Esophagus mucosa (tissue), 1 donor: ENCODE data around the gene PTPRD. TPM values are rescaled to one million over a fixed set of nuclear protein-coding genes. Genes with fewer than 3 reads are reported as not detected.
"Not testable (repeated sequence)": the region's sequence is repeated elsewhere in the genome, so short reads cannot be mapped to it uniquely, and the experiment has no call there.

ENCODE experiments used
- ATAC-seq: fragments of 200-7000 bp; cut with Tn5 transposase; one replicate; pipeline ENCODE4 v1.9.1; 2020
- total RNA-seq: library from RNA; stranded (reverse); gene quantifications from one replicate; pipeline ENCODE4 v1.2.4, GENCODE V29; 2023
- donor health status: DM: yes; HTN: yes; CAD: no.

Gene PTPRD
- total RNA-seq, 1 donor from 2014 or later, result 8.7 TPM

DNA sequence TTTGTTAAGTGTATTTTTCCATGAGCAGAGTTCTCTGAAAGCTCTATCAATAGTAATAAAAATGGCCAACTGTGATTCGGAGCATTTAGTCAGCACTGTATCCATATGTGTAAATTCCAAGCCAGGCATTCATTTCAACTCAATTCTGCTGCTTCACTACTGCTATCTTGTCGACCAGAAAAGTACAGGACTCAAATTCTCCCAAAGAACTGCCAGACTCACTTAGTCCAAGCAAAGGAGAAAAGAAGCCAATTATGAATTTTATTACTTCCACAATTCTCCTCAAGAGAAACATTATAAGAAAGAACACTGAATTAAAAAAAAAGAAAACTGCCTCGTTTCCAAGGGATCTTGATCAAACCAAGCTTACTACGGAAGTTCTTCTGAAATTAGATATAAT, 1906.9 kb downstream of the PTPRD start:
- no peak for ATAC-seq

DNA sequence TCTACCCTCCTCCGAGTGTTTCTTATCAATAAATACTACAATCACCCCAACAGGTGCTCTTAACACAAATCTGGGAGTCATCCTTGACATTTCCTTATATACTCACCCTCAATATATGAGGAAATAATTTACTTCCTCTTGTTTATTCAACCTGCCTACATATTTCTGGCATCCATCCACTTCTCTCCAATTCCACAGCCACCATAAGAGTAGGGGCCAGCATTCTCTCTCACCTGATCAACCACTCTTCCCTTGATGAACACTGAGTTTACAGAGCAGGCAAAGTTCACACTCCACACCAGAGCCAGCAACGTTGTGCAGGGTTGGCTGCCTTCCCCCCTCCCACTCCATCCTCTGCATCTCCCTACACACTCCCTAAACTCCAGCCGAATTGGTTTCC, 1908.9 kb downstream of the PTPRD start:
- no peak for ATAC-seq

DNA sequence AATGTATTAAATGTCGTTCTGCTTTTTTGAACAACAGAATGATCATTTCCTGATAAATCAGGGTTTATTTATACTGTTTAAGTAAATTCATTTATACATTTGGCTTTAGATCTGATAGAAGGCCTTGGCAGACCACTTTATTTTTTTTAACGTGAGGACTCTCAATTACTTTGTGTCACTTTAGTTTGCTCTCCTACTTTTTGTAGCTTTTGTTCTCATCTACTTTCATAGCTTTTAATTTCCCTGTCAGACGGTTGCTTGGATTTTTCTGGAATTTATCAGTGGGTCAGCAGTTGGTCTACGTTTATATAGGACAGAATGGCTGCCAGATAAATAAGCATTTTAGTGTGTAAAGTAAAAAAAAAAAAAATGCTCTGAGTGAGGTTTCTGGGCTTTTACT, 1910.9 kb downstream of the PTPRD start:
- ATAC-seq, result no peak

DNA sequence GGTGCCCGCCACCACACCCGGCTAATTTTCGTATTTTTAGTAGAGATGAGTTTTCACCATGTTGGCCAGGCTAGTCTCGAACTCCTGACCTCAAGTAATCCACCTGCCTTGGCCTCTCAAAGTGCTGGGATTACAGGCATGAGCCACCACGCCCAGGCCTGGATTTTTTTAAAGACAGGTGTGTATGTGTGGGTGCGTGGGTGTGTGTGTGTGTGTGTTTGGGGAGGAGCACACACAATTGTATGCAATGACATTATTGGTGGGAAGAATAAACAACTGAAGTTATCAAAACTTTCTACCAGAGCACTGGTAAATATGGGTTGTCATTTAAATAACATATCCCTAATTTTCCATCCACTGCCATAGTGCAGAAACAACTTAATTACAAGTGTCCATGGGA, 1915.2 kb downstream of the PTPRD start:
- ATAC-seq, result not testable (repeated sequence)

DNA sequence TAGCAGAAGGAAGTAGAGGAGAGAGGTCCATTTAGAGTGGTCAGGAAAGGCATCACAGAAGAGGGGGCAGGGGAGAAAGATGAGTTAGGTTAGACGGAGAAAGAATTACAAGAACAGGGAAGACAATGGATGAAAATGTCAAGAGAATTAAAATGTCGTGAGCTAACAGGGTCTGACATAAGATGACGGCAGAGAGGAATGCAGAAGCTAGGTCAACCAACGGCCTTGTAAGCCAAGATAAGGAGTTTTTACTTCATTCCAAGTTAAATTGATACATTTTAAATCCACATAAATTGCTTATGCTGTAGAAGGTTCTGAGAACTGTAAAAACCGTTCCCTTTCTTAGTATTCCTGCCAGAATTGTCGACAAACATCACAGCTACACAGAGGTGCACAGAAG, 1916.3 kb downstream of the PTPRD start:
- ATAC-seq, result no peak

DNA sequence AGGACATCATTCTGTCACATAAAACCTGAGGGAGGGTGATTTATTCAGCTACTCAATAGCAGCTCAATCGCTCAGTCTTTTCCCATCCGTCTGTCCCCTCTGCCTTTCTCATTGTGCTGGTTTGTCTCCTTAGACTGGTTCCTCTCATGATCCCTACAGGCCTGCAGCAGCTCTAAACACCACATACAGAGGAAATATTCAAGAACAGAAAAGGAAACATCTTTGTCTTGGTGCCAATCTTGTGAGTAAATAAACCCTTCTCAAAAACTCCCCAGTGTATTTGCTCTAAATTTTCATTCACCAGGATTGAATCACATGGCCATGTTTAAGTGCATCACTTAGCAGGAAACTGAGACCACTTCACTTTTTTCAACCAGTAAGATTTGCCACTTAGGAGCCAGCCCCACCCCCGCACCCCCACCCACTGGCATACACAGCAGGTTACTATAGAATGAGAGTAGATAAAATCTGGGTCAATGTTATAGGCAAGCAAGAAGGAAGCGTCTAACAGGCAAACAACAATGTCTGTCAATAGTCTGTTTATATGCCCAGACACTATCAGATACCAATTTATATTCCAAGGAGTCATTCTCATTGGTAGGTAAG, 1917.7 kb downstream of the PTPRD start:
- no peak for ATAC-seq

DNA sequence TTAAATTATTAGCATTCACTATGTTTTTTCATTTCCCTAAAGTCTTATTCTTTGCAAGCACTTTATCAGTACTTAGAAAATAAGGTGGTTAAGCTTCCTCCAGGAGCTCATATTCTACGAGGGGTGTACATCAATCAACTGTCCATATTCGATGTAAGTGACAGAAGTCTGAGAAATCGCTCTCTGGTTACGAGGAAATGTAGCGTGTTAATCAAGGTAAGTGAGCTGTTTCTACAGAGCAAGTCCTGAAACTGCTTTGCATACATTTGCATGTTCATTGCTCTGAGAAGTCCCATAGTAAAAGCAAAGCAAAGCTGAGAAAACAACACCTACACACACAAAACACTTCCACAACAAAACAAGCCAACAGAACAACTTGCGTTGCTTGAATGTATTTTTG, 1919.3 kb downstream of the PTPRD start:
- ATAC-seq, result no peak

DNA sequence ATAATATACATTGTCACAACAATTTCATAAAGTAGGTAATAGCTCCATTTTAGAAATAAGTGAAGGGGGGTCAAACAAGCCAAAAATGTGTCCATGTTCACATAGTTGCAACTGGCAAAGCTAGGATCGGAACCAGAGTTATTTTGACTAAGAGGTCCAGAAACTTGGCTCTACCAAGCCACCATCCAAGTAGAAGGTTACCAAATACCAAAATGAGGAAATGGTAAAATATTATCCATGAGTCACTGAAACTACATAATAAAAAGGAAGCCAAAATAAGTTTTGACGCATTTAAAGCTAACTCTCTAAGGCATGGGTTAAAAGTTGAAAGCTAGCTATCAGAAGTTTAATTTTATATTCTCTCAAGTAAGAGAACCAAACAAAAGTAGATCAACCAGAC, 1926.3 kb downstream of the PTPRD start:
- no peak for ATAC-seq

DNA sequence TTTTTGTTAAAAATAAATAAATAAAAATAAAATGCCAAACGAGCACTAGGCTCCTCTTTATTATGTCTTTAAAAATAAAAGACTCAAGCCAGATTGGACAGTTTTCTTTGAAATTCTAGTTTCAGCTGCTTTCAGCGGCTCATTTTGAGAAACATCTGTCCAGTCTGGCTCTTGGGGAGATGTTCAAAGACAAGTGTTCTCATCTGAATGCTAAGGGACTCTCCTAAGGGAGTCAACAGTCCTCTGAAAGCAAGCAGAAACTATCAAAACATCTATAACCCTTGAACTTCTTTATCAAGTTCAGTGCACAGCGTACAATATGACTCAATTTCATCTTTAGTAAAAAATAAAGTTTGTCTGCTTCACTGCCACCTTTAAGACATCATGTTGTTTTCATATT, 1927.0 kb downstream of the PTPRD start:
- ATAC-seq, result no peak

DNA sequence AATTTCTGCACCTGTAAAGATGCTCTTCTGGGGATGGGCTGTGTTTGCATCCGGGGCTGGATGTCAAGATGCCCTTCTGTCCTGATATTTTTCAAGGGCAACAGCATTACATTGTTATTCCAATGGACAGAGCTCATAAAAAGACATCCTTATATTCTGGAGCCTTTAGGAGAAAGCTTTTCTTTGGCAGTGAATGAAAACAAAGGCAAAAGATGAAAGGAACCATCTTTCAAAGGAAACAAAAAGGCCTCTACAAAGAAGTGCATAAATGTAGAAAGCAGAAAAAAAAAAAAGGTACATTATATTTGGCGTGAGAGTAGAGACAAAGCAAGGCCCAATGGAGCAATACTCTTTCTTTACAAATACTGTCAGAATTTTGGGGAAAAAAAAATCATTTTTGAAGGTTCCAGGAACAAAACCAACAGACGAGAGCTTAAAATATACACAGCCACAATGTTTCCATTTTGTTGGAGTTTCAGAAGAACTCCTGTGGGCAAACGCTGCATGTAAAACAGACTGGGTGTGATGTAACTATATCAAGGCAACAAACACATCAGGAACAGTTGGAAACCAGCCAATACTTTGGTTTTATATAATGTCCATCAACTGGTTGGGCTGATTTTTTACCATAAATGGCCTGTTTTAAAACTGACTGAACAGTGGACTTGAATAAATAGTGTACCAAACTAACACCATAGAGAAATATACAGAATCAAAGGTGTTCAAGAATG, 1927.7 kb downstream of the PTPRD start:
- ATAC-seq, result no peak

DNA sequence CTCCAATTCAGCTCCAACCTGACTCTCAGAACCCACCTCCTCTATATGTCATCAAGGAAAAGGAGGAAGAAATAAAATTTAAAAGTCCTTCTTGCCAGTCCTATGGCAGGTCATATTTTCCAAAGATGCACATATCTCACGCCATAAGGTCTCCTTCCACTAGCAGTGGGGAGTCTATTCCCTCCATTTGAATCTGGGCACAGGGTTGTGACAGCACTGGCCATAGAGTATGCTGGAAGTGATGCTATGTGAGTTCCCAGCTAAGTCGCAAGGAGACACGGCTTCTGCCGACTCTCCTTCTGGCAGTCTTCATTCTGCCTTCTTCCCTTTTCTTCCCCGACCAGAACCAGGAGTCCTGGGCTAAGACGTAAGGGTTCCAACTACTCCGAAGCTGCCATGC, 1929.3 kb downstream of the PTPRD start:
- no peak for ATAC-seq

DNA sequence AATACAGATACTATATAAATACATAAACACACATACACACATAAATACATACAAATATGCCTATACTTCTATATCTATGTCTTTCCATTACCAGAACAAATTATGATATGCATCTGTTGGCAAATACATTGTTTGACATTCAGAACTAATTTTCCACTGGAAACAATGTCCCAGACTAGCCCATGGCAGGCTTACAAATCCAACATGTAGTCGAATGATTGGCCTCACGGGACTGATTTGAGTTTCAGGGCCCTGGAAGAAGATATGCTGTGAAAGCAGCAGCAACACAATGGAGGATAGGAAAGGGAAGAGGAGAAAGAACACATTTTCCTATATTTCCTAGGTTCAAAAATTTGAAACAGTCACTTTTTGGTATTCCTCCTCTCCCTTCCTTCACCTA, 1932.1 kb downstream of the PTPRD start:
- no peak for ATAC-seq

DNA sequence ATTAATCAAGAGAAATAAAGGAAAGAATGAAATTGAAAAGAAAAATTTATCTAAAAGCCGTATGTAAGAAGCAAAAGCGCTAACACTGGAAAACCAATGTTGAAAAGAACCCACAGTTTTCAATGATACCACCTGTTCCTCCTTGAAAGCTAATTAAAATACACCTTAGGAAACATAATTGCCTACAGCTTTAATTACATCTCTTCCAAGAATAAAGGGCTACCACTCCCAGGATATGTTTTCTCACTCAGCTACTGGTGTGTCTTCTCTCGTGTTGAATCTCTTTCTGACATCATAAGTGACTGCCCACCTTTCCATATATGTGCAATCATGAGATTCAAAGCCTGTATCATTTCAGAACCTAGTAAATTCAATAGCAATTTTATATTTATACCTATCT, 1932.6 kb downstream of the PTPRD start:
- no peak for ATAC-seq

DNA sequence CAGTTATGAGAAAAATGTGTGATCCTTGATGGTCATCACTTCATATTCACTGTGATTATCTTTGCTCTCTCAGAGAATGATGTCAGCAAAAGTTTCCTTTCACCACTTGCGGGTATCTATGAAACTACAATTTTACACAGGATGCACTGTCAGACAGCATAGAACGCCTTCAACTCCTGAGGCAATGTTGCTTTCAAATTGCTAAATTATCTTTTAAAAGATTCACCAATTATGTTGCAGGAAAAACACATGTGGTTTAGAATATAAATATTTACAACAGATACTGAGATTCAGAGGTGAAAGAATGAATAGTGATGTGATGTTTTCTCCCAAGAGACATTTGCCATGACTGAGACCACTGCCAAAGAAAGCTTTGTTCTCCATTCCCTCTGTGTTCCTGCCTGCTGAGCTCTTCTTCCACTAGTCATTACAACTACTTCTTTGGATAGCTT, 1933.4 kb downstream of the PTPRD start:
- ATAC-seq, result no peak

DNA sequence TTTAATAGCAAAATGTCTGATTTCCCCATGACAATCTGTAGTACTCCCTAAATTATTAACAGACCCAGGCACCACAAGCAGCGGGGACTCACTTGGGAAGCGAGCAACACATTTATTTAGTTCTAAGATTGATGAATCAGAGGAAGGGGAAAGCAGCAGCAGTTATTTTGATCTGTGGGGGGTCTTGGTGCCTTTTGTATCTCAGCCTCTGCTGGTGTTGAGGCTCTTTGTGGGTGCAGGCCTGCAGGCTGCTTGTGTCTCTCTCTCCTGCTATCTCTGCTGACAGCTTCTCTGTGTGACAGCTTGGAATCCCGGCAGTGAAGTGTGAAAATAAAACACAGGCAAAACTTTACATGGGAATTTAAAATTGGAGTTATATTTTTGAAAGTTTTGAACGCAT, 1935.1 kb downstream of the PTPRD start:
- no peak for ATAC-seq

DNA sequence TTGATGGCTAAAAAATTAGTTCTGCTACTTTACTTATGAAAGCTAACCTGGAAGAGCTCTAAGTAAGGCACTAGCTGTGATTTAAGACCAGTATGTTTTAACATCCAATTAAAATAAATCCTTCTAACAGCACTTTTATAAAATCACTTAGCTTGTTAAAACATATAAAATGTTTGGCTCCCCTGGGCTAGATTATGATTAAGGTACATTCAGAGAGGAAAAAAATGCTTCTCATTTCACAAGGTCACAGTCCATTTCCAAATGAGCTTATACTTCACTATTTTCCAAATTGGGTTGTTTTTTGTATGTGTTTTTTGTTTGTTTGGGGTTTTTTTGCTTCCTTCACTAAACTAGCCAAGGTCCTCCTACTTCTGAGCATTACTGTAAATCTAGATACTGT, 1938.3 kb downstream of the PTPRD start:
- no peak for ATAC-seq

DNA sequence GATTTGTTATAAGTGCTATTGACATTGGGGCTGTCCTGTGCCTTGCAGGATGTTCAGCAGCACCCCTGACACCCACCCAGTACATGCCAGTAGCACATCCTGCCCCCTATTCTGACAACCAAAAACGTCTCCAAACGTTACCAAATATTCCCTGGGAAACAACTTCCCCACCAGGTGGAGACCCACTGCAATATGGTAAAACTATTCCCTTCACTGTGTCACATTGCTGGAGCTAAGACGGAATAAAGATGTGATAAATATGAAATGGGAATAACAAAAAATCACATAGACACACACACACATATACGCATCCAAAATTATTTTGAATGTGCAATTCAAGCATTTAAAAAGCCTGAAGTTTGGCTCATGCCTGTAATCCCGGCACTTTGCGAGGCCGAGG, 1939.0 kb downstream of the PTPRD start:
- no peak for ATAC-seq

DNA sequence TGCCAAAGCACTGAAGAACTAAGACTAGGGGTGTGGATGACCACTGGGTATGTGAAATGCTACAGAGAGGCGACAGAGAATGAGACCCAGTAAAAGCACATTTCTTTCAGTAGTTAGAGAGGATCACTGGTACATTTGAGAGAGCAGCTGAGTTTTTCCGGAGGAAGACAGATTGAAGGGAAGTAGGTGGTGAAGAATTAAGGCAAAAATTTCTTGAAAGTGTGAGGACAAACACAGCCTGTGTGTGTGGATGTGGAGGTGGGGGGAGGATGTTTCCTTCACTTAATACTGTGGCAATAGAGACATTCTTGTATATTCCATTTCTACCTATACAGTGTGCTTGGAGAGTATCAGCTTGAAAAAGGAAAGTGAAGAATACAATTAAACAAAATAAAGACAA, 1942.1 kb downstream of the PTPRD start:
- ATAC-seq, result no peak

DNA sequence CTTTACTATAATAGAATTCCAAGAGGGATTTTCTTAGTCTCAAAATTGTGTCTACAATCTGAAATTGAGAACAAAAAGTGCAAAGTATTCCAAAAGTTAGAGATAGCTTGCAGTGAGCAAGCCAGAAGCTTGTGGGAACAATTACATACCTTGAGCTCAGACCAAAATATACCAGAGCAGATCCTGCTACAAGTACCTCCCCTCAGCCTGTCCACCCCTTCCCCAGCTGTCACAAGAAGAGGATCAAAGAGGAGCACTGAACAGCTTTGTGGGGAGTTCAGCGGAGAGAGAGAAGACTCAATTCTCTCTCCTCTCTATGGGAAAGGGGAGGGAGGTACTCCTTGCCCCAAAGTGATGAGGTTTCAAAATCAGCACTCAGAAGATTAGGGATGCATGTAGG, 1944.1 kb downstream of the PTPRD start:
- ATAC-seq, result no peak

DNA sequence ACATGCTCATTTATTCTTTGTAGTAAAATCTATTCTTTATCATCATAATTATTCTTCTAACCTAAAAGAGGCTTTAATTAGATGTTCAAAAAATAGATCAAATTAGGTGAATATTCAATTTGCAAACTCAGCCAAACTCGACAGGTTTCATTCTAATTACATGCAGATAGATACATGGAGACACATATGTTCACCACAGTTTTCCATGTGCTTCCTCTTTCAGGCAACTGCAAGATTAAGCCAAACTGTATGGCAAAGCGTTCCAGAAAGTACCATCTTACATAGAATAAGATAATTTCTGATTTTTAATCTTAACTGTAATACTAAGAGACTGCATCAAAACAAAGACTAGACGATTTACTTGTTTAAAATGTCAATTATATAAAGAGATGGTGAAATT, 1944.6 kb downstream of the PTPRD start:
- no peak for ATAC-seq

DNA sequence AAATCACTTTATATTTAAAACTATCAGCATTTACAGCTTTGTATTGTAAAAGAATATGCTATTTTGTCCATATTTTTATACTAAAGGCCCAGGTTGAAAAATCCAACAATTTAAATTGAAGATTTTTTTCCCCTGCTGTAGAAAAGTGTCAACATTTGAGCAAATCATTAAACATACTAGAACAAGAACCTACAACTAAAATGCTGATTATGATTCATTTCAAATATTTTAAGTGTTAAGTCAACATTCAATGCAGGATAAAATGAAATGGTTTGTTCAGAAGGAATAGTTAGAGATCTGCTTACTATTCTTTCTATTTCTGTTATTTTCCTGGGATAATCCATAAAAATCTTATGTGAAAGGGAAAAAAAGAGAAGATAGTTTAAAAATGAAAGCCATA, 1946.7 kb downstream of the PTPRD start:
- no peak for ATAC-seq

DNA sequence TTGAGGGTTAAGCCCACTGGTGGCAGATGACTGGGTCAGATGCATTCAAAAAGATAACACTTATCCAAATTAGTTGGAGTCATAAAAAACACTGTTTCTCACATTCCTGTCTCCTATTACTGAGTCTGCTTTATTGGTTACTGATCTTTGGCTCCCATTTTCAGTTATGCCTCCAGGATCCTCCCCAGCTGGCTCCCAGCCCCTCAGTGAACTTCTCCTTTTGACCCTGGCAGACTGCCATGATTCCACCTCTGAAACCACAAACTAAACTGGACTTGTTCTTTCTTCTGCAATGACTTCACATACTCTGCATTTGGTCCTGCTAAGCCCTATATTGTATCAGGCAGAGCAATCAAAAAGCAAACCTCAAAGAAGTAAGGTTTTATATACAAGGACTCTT, 1952.4 kb downstream of the PTPRD start:
- no peak for ATAC-seq

DNA sequence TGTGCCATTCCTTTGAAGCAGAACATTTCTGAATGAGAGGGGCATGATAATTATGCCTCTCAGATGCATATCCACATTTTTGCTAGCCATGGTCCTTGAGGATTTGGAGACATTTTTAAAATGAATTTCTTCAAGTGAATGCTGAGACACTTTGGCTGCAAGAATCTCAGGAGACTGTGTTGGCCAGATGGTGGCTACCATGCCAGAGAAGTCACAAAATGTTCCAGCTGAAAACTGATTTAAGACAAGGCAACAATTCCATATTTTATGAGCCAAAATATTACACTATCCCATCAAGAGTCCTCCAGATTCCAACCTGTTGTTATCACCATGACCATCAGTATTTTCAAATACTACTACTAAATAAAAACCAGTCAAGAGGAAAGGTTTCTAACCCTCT, 1953.7 kb downstream of the PTPRD start:
- no peak for ATAC-seq

DNA sequence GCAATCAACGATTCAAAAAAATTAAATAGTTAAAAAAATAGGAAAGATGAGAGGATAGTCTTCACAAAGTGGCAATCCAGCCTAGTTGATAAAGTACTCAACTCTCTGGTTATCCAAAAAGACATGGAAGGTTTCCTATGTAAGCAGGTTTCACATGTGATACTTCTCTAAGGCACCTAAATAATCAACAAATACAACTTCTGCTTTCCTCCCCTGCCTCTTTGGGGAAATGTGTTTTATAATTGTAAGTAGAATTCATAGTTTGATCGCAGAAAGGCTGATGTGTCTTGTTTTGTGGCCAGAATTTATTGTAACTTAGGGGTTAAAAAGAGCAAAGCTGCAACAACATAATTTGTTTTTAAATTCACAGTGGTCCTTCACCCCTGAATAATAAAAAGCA, 1957.7 kb downstream of the PTPRD start:
- no peak for ATAC-seq

DNA sequence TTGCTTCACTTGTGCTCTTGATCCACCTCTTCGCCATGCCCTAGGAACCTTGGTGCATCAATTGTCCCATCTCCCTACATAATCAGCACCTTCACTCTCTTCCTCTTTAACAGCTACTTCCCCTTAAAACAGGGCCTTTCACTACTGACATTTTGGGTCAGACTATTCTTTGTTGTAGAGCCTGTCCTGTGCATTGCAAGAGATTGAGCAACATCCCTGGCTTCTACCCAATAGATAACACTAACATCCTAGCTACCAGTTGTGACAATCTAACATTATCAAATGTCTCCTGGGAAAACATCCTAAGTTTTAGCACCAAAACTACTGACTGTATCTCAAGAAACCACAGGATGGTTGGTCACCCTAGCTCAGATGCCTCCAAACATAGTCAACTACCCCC, 1958.9 kb downstream of the PTPRD start:
- ATAC-seq, result no peak
